GM23338 (cell line): ENCODE measurements around the gene FGGY. TPM values are rescaled to one million over a fixed set of nuclear protein-coding genes. Genes with fewer than 3 reads are reported as not detected.

Source experiments
- ATAC-seq: fragments of 200-7000 bp; cut with Tn5 transposase; 3 replicates; pipeline ENCODE4 v1.9.1; 2020
- DNase-seq: peaks from one replicate; pipeline ENCODE4 v3.0.0-alpha.2; 2015; ENCODE audit warnings: low spot score
- H2AFZ ChIP-seq: fragments of 200-600 bp; sonication (generic); 2 replicates; pipeline ENCODE4 v1.8.0; 2016; ENCODE audit warnings: antibody characterized with exemption, mild to moderate bottlenecking, moderate library complexity
- H3F3A ChIP-seq: fragments of 200-600 bp; sonication (generic); replicated peaks from 2 replicates; pipeline ENCODE4 v1.8.0; 2017; ENCODE audit warnings: antibody characterized with exemption, mixed run types, low read depth
- H3K27ac ChIP-seq: fragments of 200-600 bp; sonication (generic); 2 replicates; pipeline ENCODE4 v1.6.1; 2016; ENCODE audit warnings: low read depth
- H3K27me3 ChIP-seq: fragments of 200-600 bp; sonication (generic); 2 replicates; pipeline ENCODE4 v1.8.0; 2016; ENCODE audit warnings: mild to moderate bottlenecking, mixed run types, moderate library complexity; ENCODE audit not compliant: insufficient read depth
- H3K36me3 ChIP-seq: fragments of 200-600 bp; sonication (generic); 2 replicates; pipeline ENCODE4 v1.8.0; 2016; ENCODE audit warnings: mild to moderate bottlenecking; ENCODE audit not compliant: insufficient read depth
- H3K4me1 ChIP-seq: fragments of 200-600 bp; sonication (generic); 2 replicates; pipeline ENCODE4 v1.8.0; 2016; ENCODE audit warnings: mild to moderate bottlenecking, moderate library complexity; ENCODE audit not compliant: insufficient read depth
- H3K4me2 ChIP-seq: fragments of 200-600 bp; sonication (generic); 2 replicates; pipeline ENCODE4 v1.7.1; 2017; ENCODE audit warnings: mixed run types
- H3K4me3 ChIP-seq: fragments of 200-600 bp; sonication (generic); 2 replicates; pipeline ENCODE4 v1.6.1; 2016; ENCODE audit warnings: mixed run types
- H3K79me2 ChIP-seq: fragments of 200-600 bp; sonication (generic); replicated peaks from 2 replicates; pipeline ENCODE4 v1.8.0; 2017; ENCODE audit warnings: mild to moderate bottlenecking; ENCODE audit not compliant: insufficient read depth
- H3K9me2 ChIP-seq: fragments of 200-600 bp; sonication (generic); 2 replicates; pipeline ENCODE4 v1.8.0; 2017; ENCODE audit not compliant: insufficient read depth
- H4K20me1 ChIP-seq: fragments of 200-600 bp; sonication (generic); replicated peaks from 2 replicates; pipeline ENCODE4 v1.8.0; 2017; ENCODE audit warnings: mild to moderate bottlenecking; ENCODE audit not compliant: insufficient read depth
- H3K27ac Mint-ChIP-seq: 2 replicates; pipeline ENCODE4 v1.8.0; 2020; ENCODE audit warnings: inconsistent platforms, mild to moderate bottlenecking, moderate library complexity, mixed read lengths
- H3K27me3 Mint-ChIP-seq: 3 replicates; pipeline ENCODE4 v1.8.0; 2022; ENCODE audit warnings: low read depth, mild to moderate bottlenecking, moderate library complexity, mixed read lengths, inconsistent platforms; ENCODE audit not compliant: insufficient read depth, poor library complexity
- H3K36me3 Mint-ChIP-seq: 3 replicates; pipeline ENCODE4 v1.8.0; 2021; ENCODE audit warnings: low read depth, mild to moderate bottlenecking, inconsistent platforms, moderate library complexity, mixed read lengths
- H3K4me1 Mint-ChIP-seq: 3 replicates; pipeline ENCODE4 v1.8.0; 2020; ENCODE audit warnings: mild to moderate bottlenecking, inconsistent platforms, mixed read lengths
- H3K4me3 Mint-ChIP-seq: 3 replicates; pipeline ENCODE4 v1.8.0; 2021; ENCODE audit warnings: moderate library complexity, mild to moderate bottlenecking, inconsistent platforms, mixed read lengths
- H3K9me3 Mint-ChIP-seq: 3 replicates; pipeline ENCODE4 v1.8.0; 2020; ENCODE audit warnings: moderate library complexity, mild to moderate bottlenecking, inconsistent platforms, mixed read lengths
- CREB1 ChIP-seq: fragments of 250-450 bp; sonication (Bioruptor Pico); IDR thresholded peaks from 2 replicates; pipeline ENCODE4 v1.5.0; 2020; ENCODE audit warnings: low read depth, mild to moderate bottlenecking, moderate library complexity
- CTCF ChIP-seq, 2 experiments: fragments of 200-600 bp in 1 of 2; sonication (generic) in 1 of 2; conservative IDR thresholded peaks; 2 replicates each; pipeline versions ENCODE4 v1.5.1 to v1.6.1; 2016 to 2017; ENCODE audit warnings: antibody characterized with exemption in 2 of 2, low read depth in 2 of 2, mild to moderate bottlenecking in 2 of 2, moderate library complexity in 1 of 2
- ETS1 ChIP-seq: IDR thresholded peaks from 2 replicates; pipeline ENCODE4 v1.6.1; 2016; ENCODE audit warnings: antibody characterized with exemption
- EZH2 ChIP-seq: fragments of 200-600 bp; sonication (generic); IDR thresholded peaks from one replicate; pipeline ENCODE4 v1.8.0; 2017; ENCODE audit warnings: antibody characterized with exemption, mild to moderate bottlenecking, low read depth; ENCODE audit not compliant: unreplicated experiment
- EZH2phosphoT487 ChIP-seq: fragments of 200-600 bp; sonication (generic); IDR thresholded peaks from one replicate; pipeline ENCODE4 v1.8.1; 2018; ENCODE audit warnings: antibody characterized with exemption; ENCODE audit not compliant: unreplicated experiment
- JUNB ChIP-seq: IDR thresholded peaks from one replicate; pipeline ENCODE4 v1.6.1; 2016; ENCODE audit warnings: antibody characterized with exemption; ENCODE audit not compliant: unreplicated experiment
- NANOG ChIP-seq: IDR thresholded peaks from 2 replicates; pipeline ENCODE4 v1.6.1; 2016; ENCODE audit warnings: antibody characterized with exemption, borderline replicate concordance
- POLR2AphosphoS5 ChIP-seq: IDR thresholded peaks from 2 replicates; pipeline ENCODE4 v1.6.1; 2016; ENCODE audit warnings: antibody characterized with exemption, low read depth
- REST ChIP-seq: IDR thresholded peaks from one replicate; pipeline ENCODE4 v1.6.1; 2018; ENCODE audit warnings: antibody characterized with exemption; ENCODE audit not compliant: unreplicated experiment
- STAT1 ChIP-seq: IDR thresholded peaks from one replicate; pipeline ENCODE4 v1.6.1; 2016; ENCODE audit warnings: antibody characterized with exemption; ENCODE audit not compliant: unreplicated experiment
- ZNF114 ChIP-seq: fragments of 250-450 bp; sonication (Bioruptor Pico); IDR thresholded peaks from 2 replicates; pipeline ENCODE4 v1.5.0; 2020; ENCODE audit warnings: mild to moderate bottlenecking, moderate library complexity
- ZNF331 ChIP-seq: fragments of 250-450 bp; sonication (Bioruptor Pico); IDR thresholded peaks from 2 replicates; pipeline ENCODE4 v1.5.0; 2020; ENCODE audit warnings: low read depth, mild to moderate bottlenecking, moderate library complexity
- ZNF462 ChIP-seq: fragments of 250-450 bp; sonication (Bioruptor Pico); IDR thresholded peaks from 2 replicates; pipeline ENCODE4 v1.5.0; 2020; ENCODE audit warnings: mild to moderate bottlenecking, moderate library complexity
- polyA plus RNA-seq: library from polyadenylated mRNA; unstranded; fragments of >200 nt; fragmentation: Nextera tagmentation; extraction: Ambion mirVana; gene quantifications from 2 replicates; pipeline ENCODE4 v1.2.1, GENCODE V29; 2016
- total RNA-seq: library from RNA; depleted of rRNA; stranded (reverse); fragments of >200 nt; shearing (Covaris generic); gene quantifications from 2 replicates; pipeline ENCODE4 v1.2.3, GENCODE V29; 2014

FGGY gene
- total and polyA plus RNA-seq, 2 experiments from 2014 or later, result 10.9 to 21.4 TPM

- ATAC-seq, result no peak
- Mint-ChIP-seq H3K4me3 (no peak overlapping the region), H3K9me3 (no peaks in the 10 kb centered on the region), H3K4me1 (no peaks in the 10 kb centered on the region), H3K36me3 (no peaks in the 10 kb centered on the region), H3K27ac (no peak overlapping the region), H3K27me3 (no peaks in the 10 kb centered on the region)
- Histone ChIP-seq H2AFZ (no peak overlapping the region), H3K9me2 (peaks cover 7% of the 10 kb centered on the region; the same call in 1 of the 2 replicates), H3K4me2 (no peak overlapping the region), H4K20me1 (no peaks in the 10 kb centered on the region), H3F3A (no peaks in the 10 kb centered on the region), H3K27me3 (no peaks in the 10 kb centered on the region), H3K79me2 (no peaks in the 10 kb centered on the region), H3K27ac (no peak overlapping the region), H3K4me3 (no peak overlapping the region), H3K4me1 (no peaks in the 10 kb centered on the region), H3K36me3 (no peaks in the 10 kb centered on the region)
- DNase-seq, result no peak
- TF ChIP-seq CREB1 (CRISPR knock-in tag) (no peak), EZH2phosphoT487 (no peak), ETS1 (no peak), REST (no peak), POLR2AphosphoS5 (no peak), ZNF462 (CRISPR knock-in tag) (no peak), STAT1 (no peak), JUNB (no peak), CTCF (conservative IDR thresholded peaks at IDR 0.05; ENCODE audit: low read depth in 2 of 2) (no peak), NANOG (no peak), EZH2 (no peak), ZNF114 (CRISPR knock-in tag) (no peak), ZNF331 (CRISPR knock-in tag) (no peak)
Measured at GRCh38 chr1:59478822-59479221, 181.9 kb downstream of the FGGY start.
